ENCODE data around the gene TTC28. TPM values are rescaled to one million over a fixed set of nuclear protein-coding genes. Genes with fewer than 3 reads are reported as not detected.
A peak's percentile ranks its signal among the peaks of the same experiment; 100 is the strongest.

Gene TTC28
- total RNA-seq, 1 donor = 55.8 TPM

DNA sequence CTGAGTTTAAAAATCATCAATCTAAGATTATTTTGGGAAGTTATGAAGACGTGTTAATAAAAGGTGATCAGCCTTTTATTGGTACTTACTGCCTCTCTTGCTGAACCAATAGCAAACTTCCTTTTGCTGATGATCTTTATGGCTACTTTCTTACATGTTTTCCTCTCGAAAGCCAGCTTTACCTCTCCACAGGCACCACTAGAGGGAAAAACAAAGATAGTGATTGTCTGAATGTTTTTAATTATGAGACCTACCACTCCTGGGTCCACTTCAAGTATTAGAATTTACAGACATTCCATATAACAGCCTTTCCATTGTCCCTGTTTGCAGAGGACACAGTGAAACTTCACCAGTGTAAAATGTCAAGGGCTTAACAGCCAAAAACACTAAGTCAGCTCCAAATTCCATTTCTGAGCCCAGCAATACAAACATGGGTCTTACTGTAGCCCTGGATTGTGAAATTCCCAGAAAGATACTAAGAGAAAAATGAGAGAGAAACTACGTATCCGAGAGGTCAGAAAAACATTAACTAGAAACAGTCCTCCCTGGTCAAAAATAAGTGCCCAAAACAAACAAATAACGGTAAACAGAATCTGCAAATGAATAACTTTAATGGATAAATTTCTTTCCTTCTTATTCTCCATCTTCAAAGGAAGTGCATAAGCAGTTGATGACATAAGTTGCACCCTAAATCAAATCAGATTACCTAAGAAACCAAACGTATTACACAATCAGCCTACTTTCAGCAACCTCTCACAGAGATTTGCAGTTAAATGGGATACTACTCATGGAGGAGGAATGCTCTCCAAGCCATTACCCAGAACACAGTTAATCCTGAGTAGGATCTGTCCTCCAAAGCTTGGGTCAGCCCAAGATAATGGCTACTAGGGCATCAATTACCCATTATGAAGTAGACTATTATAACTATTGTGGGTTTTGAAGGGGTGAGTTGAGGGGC, 32.5 kb upstream of the TTC28 start:
- DNase-seq (ENCODE audit: low read depth) = peak; percentile 98
- TF ChIP-seq, protein P1, sequence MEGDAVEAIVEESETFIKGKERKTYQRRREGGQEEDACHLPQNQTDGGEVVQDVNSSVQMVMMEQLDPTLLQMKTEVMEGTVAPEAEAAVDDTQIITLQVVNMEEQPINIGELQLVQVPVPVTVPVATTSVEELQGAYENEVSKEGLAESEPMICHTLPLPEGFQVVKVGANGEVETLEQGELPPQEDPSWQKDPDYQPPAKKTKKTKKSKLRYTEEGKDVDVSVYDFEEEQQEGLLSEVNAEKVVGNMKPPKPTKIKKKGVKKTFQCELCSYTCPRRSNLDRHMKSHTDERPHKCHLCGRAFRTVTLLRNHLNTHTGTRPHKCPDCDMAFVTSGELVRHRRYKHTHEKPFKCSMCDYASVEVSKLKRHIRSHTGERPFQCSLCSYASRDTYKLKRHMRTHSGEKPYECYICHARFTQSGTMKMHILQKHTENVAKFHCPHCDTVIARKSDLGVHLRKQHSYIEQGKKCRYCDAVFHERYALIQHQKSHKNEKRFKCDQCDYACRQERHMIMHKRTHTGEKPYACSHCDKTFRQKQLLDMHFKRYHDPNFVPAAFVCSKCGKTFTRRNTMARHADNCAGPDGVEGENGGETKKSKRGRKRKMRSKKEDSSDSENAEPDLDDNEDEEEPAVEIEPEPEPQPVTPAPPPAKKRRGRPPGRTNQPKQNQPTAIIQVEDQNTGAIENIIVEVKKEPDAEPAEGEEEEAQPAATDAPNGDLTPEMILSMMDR (IDR thresholded peaks at IDR 0.05; ENCODE audit: insufficient read depth, low read length) = peak; percentile 42
- H3K4me3 ChIP-seq (ENCODE audit: low read depth, low read length) = peak overlapping the region; percentile 6

DNA sequence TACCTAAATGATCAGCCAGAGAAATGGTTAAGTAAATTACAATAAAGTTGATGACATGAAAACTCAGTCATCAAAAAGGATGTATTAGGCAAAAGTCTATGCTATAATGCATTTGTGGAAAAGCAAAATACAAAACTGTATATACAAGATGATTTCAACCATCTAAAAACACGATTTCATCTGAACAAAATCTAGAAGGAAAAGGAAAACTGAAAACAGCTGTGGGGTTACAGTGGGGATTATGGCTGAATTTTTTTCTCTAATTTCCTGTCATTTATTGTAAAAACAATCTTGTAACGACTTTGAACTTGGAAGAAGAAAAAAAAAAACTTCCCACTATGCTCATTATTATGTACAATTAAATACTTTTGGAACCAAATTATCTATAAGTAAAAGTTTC, 31.7 kb upstream of the TTC28 start:
- DNase-seq (ENCODE audit: low read depth) = peak; percentile 10
- no peak overlapping the region for H3K4me3 ChIP-seq (ENCODE audit: low read depth, low read length)
- TF ChIP-seq, protein P1 (IDR thresholded peaks at IDR 0.05; ENCODE audit: insufficient read depth, low read length) = no peak

DNA sequence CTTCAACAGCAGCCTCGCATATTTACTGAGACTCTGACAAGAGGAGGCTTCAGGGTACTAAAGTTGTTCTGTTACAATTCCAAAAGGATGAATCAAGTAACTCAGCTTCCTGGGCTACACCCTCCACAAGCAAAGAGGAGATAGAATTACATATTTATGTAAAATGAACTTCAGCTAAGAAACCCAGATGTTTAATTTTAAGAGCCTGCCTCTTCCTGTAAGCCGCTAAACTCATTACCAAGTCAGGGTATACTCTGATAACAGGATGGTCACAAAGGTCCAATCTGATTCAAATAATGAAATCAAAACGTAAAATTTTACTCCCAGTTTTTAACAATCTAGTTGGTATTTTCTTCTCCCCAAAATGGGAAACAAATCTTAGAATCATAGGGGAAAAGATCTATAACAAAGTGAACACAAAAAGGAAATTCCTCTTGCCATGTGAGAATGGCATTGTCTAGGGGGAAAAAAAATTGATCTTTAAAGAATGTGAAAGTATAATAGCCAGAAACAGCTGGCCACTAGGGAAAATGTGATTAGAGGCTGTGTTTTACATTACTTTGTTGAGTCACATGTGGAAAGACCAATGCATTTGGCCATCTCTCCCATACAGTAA, 31.0 kb upstream of the TTC28 start:
- H3K4me3 ChIP-seq (ENCODE audit: low read depth, low read length) = peak overlapping the region; percentile 26
- DNase-seq (ENCODE audit: low read depth) = peak; percentile 91
- TF ChIP-seq, protein P1 (IDR thresholded peaks at IDR 0.05; ENCODE audit: insufficient read depth, low read length) = no peak

DNA sequence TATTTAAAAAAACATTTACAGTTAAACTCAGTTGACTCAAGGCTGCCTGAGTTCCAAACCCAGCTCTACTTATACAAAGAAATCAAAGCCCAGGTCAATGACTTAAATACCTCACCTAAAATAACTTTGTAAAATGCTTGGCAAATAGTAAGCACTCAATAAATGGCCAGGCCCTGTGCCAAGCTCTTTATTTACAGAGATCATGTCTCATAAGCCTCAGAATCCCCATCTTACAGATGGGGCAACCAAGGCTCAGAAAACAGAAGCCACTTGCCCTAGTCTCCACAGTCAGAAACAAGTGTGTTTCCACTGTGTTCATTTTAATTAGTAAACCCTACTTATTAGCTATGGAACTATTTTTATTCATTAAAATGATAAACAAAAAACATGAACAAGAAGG, 30.5 kb upstream of the TTC28 start:
- TF ChIP-seq, protein P1 (IDR thresholded peaks at IDR 0.05; ENCODE audit: insufficient read depth, low read length) = no peak
- DNase-seq (ENCODE audit: low read depth) = no peak
- no peak overlapping the region for H3K4me3 ChIP-seq (ENCODE audit: low read depth, low read length)

DNA sequence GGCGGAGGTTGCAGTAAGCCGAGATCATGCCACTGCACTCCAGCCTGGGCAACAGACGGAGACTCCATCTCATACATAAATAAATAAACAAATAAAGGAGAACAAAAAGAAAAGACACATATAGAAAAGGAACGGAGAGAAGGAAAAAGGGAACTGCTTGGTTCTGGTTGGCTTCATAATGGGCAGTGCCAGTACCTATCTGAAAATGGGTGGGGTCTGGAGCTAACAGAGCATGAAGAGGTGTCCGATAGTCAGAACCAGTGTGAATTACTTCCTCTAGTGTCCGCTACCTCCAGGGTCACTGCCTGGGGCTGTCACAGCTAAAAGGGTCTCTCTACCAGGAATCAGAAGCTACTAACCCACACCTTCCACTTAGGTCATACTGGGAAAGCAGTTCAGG, 27.2 kb upstream of the TTC28 start:
- no peak overlapping the region for H3K4me3 ChIP-seq (ENCODE audit: low read depth, low read length)
- DNase-seq (ENCODE audit: low read depth) = no peak
- TF ChIP-seq, protein P1 (IDR thresholded peaks at IDR 0.05; ENCODE audit: insufficient read depth, low read length) = no peak

DNA sequence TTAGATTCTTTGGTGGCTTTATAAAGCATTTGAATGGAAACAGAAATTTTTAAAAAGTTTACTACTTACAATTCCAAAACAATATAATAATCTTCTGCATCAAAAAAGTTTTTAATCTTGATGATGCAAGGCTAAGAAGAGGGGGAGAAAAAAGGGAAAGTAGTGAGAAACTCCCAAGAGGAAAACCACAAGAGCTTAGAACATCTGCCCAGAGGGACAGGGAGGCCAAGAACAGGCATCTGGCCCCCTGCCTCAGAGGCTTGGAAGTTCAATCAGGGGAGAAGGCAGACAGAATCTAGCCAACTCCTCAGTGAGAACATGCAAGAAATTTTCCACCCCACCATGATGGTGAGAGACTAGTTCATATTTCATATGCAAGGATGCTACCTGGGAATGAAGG, 23.8 kb upstream of the TTC28 start:
- no peak overlapping the region for H3K4me3 ChIP-seq (ENCODE audit: low read depth, low read length)
- TF ChIP-seq, protein P1 (IDR thresholded peaks at IDR 0.05; ENCODE audit: insufficient read depth, low read length) = peak; percentile 2
- peak; percentile 38 for DNase-seq (ENCODE audit: low read depth)

Measured in fibroblast of the aortic adventitia (primary cell).